Esophagus (tissue), 2 donors: Measurements from ENCODE around the gene GDPD1. TPM values are rescaled to one million over a fixed set of nuclear protein-coding genes. Genes with fewer than 3 reads are reported as not detected.
"Not testable (repeated sequence)": the region's sequence is repeated elsewhere in the genome, so short reads cannot be mapped to it uniquely, and the experiment has no call there.

Source experiments
- H3K27ac ChIP-seq, 2 donors: one replicate each; pipeline ENCODE4 v1.5.1; 2013; ENCODE audit warnings: low read depth in 2 of 2, mild to moderate bottlenecking in 2 of 2, inconsistent platforms in 1 of 2, low read length in 1 of 2, moderate library complexity in 1 of 2
- H3K27me3 ChIP-seq, 2 donors: one replicate each; pipeline ENCODE4 v1.6.1; 2013; ENCODE audit warnings: low read length in 2 of 2, control low read depth in 1 of 2, mild to moderate bottlenecking in 1 of 2; ENCODE audit not compliant: insufficient read depth in 2 of 2, control insufficient read depth in 1 of 2
- H3K36me3 ChIP-seq, 2 donors: one replicate each; pipeline ENCODE4 v1.6.1; 2013; ENCODE audit warnings: low read length in 1 of 2; ENCODE audit not compliant: control insufficient read depth in 2 of 2, insufficient read depth in 2 of 2
- H3K4me1 ChIP-seq, 2 donors: one replicate each; pipeline ENCODE4 v1.6.1; 2013; ENCODE audit warnings: low read length in 1 of 2; ENCODE audit not compliant: control insufficient read depth in 2 of 2, insufficient read depth in 2 of 2
- H3K4me3 ChIP-seq, 2 donors: one replicate each; pipeline ENCODE4 v1.5.1; 2013; ENCODE audit warnings: low read length in 2 of 2, mild to moderate bottlenecking in 2 of 2, low read depth in 1 of 2, moderate library complexity in 1 of 2
- H3K9me3 ChIP-seq, 2 donors: one replicate each; pipeline ENCODE4 v1.6.1; 2013; ENCODE audit warnings: mild to moderate bottlenecking in 2 of 2, low read depth in 1 of 2, low read length in 1 of 2, moderate library complexity in 1 of 2; ENCODE audit not compliant: control insufficient read depth in 2 of 2, insufficient read depth in 1 of 2
- WGBS, 2 donors: extraction: QIAGEN DNeasy Blood & Tissue Kit; methylation state at CpG; one replicate each; pipeline ENCODE4 v1.1.7; 2013; 5-methylcytosine and 5-hydroxymethylcytosine counted together
- polyA plus RNA-seq, 2 donors: library from polyadenylated mRNA; stranded (reverse); fragments of 200-250 nt; gene quantifications; one replicate each; pipeline ENCODE4 v1.2.3, GENCODE V29; 2013
- donor health status: healthy with polysubstance abuse.
- donor health status: Bipolar disorder and iron deficiency.

GDPD1 gene
- polyA plus RNA-seq, 2 donors: 0.44 to 0.57 TPM

DNA sequence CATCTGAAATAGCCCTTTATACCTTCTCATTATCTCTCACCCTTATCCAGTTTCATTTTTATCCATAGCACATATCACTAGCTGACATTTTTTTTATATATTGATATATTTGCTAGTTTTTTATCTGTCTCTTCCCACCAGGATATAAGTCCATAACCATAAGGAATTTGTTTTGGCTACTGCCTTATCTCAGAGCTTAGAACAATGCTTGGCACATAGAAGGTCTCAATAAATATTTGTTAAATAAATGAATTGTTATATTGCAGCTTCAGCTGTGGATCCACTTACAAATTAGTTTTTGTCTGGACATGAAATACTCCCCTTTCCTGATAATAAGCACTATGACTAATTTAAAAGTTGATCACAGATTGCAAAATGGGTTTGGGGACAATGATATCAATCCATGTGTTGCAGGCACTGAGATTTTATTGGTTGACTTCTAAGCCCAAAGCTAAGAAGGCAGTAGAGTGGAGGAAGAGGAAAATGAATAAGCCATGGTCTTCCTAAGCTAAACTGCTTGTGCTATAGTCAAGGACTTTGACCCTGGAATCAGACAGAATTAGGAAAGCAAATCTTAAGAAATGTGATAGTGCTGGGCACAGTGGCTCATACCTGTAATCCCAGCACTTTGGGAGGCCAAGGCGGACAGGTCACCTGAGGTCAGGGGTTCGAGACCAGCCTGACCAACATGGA is 79.2 kb downstream of the GDPD1 start:
- H3K27me3 ChIP-seq: no peaks in the 10 kb centered on the region
- WGBS, 2 donors: 84 to 91% methylated on average over 2 of the region's 2 CpGs
- H3K4me1 ChIP-seq: no peaks in the 10 kb centered on the region
- H3K4me3 ChIP-seq: no peak overlapping the region
- H3K36me3 ChIP-seq: no peaks in the 10 kb centered on the region
- no peaks in the 10 kb centered on the region for H3K9me3 ChIP-seq
- no peak overlapping the region for H3K27ac ChIP-seq

DNA sequence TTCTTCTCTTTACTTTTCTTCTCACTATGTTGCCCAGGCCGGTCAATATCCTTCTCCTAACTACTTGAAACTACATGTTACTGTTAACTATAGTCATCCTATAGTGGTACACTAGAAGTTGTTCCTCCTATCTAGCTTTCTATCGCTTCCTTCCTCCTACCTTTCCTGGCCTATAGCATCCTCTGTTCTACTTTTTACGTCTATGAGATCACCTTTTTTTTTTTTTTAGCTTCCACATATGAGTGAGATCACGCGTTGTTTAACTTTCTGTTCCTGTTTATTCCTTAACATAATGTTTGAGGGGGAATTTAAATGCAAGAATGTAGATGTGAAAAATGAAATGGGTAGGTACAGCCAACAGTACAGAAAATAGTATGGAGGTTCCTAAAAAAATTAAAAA is 80.6 kb downstream of the GDPD1 start:
- Histone ChIP-seq H3K4me3 (no peak overlapping the region), H3K36me3 (no peaks in the 10 kb centered on the region), H3K27ac (no peak overlapping the region), H3K9me3 (no peaks in the 10 kb centered on the region), H3K27me3 (no peaks in the 10 kb centered on the region), H3K4me1 (no peaks in the 10 kb centered on the region)
- WGBS, 2 donors: 84 to 85% methylated on average over 5 of the region's 5 CpGs

DNA sequence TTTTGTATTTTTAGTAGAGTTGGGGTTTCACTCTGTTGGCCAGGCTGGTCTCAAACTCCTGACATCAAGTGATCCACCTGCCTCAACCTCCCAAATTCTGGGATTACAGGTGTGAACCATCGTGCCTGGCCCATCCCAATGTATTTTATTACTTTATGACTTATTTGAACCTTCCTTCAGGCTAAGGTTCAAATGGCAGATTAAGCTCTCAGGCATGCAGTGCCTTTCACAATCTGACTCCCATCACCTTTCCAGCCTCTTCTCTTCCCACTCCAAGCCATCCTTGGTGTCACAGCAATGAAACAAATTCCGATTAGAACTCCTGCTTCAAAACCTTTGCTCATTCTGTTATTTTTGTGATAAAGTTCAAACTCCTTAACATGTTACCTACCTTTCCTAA is 84.5 kb downstream of the GDPD1 start:
- Histone ChIP-seq H3K36me3 (no peaks in the 10 kb centered on the region), H3K27me3 (no peaks in the 10 kb centered on the region), H3K9me3 (no peaks in the 10 kb centered on the region), H3K4me3 (no peak overlapping the region), H3K4me1 (no peaks in the 10 kb centered on the region), H3K27ac (no peak overlapping the region)
- 69 to 84% methylated on average over 2 of the region's 2 CpGs for WGBS, 2 donors

DNA sequence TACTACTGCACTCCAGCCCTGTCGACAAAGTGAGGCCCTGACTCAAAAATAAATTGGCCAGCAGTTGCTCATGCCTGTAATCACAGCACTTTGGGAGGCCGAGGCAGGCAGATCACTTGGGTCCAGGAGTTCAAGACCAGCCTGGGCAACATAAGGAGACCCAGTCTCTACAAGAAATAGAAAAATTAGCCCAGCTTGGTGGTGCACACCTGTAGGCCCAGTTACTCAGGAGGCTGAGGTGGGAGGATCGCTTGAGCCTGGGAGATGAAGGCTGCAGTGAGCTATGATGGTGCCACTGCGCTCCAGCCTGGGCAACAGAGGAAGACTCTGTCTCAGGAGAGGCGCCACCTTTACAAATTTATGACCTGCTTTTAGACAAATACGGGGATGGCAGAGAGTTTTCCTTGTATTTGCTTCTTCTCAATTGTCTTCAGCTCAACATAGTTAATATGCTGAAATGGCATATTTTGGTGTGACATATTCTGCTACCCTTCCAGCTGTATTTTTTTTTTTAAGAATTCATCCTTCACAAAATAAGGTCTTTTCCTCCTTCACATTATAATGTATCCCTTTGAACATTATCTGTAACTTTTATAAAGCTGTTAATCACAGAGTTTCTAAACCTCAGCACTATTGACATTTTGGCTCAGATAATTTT is 90.1 kb downstream of the GDPD1 start:
- H3K36me3 ChIP-seq: no peaks in the 10 kb centered on the region
- no peaks in the 10 kb centered on the region for H3K9me3 ChIP-seq
- H3K27ac ChIP-seq: no peak overlapping the region
- 76 to 77% methylated on average over 6 of the region's 6 CpGs for WGBS, 2 donors
- H3K4me3 ChIP-seq: no peak overlapping the region
- H3K27me3 ChIP-seq: no peaks in the 10 kb centered on the region
- H3K4me1 ChIP-seq: no peaks in the 10 kb centered on the region

GRCh38 chr17:59311051-59311468 is 90.7 kb downstream of the GDPD1 start:
- no peaks in the 10 kb centered on the region for H3K9me3 ChIP-seq
- no peaks in the 10 kb centered on the region for H3K4me1 ChIP-seq
- no peak overlapping the region for H3K27ac ChIP-seq
- H3K4me3 ChIP-seq: no peak overlapping the region
- H3K27me3 ChIP-seq: no peaks in the 10 kb centered on the region
- 1 to 2% methylated on average over 5 of the region's 5 CpGs for WGBS, 2 donors
- H3K36me3 ChIP-seq: no peaks in the 10 kb centered on the region

- WGBS, 2 donors: 85 to 91% methylated on average over 7 of the region's 7 CpGs
Observed at GRCh38 chr17:59311521-59311920, 91.2 kb downstream of the GDPD1 start.

GRCh38 chr17:59315866-59316265 is 95.6 kb downstream of the GDPD1 start:
- Histone ChIP-seq H3K4me1 (no peaks in the 10 kb centered on the region), H3K27me3 (no peaks in the 10 kb centered on the region), H3K4me3 (no peak overlapping the region), H3K27ac (no peak overlapping the region), H3K36me3 (no peaks in the 10 kb centered on the region), H3K9me3 (no peaks in the 10 kb centered on the region)
- 74 to 78% methylated on average over 4 of the region's 4 CpGs for WGBS, 2 donors

More at GRCh38 chr17:59311521-59311920, 91.2 kb downstream of the GDPD1 start:
- not testable (repeated sequence) for H3K36me3 ChIP-seq, H3K9me3 ChIP-seq, H3K27me3 ChIP-seq, H3K4me1 ChIP-seq, H3K27ac ChIP-seq, H3K4me3 ChIP-seq

Other genes with a start within 250 kb of the GDPD1 start
- 1 to 10 TPM; 4.1 to 6.1 TPM for gene TRIM37, start 113.6 kb upstream of the GDPD1 start, polyA plus RNA-seq
- gene SKA2, start 65.3 kb upstream of the GDPD1 start, polyA plus RNA-seq: 10 to 100 TPM; 30.8 to 48.9 TPM
- gene PRR11, start 64.8 kb upstream of the GDPD1 start, polyA plus RNA-seq: 1 to 10 TPM; 2.7 to 4.4 TPM
- gene SMG8, start 10.5 kb upstream of the GDPD1 start, polyA plus RNA-seq: 1 to 10 TPM; 1.5 to 5.8 TPM
- 1 to 10 TPM; 3.2 to 4.5 TPM for gene YPEL2, start 111.1 kb downstream of the GDPD1 start, polyA plus RNA-seq